KMS-11 (cell line): ENCODE data around the gene TPO.

Source experiments
- H2AFZ ChIP-seq: fragments of 200-600 bp; sonication (generic); 2 replicates; pipeline ENCODE4 v1.6.1; 2016; ENCODE audit warnings: antibody characterized with exemption, mixed run types, low read depth
- H3K27ac ChIP-seq: fragments of 200-600 bp; sonication (generic); 2 replicates; pipeline ENCODE4 v1.6.1; 2016; ENCODE audit warnings: mild to moderate bottlenecking, mixed run types
- H3K27me3 ChIP-seq: fragments of 200-600 bp; sonication (generic); 2 replicates; pipeline ENCODE4 v1.6.1; 2017; ENCODE audit warnings: mild to moderate bottlenecking, low read depth, mixed run types, moderate library complexity; ENCODE audit not compliant: insufficient read depth
- H3K36me3 ChIP-seq: fragments of 200-600 bp; sonication (generic); 2 replicates; pipeline ENCODE4 v1.6.1; 2017; ENCODE audit warnings: mild to moderate bottlenecking, mixed run types; ENCODE audit not compliant: insufficient read depth
- H3K4me1 ChIP-seq: fragments of 200-600 bp; sonication (generic); 2 replicates; pipeline ENCODE4 v1.6.1; 2016; ENCODE audit warnings: mild to moderate bottlenecking, low read depth, mixed run types; ENCODE audit not compliant: poor library complexity, severe bottlenecking
- H3K4me2 ChIP-seq: fragments of 200-600 bp; sonication (generic); 2 replicates; pipeline ENCODE4 v1.7.0; 2016; ENCODE audit warnings: mild to moderate bottlenecking, mixed run types
- H3K4me3 ChIP-seq: fragments of 200-600 bp; sonication (generic); IDR thresholded peaks from 2 replicates; pipeline ENCODE4 v1.6.1; 2017; ENCODE audit warnings: low read depth, low read length, mixed read lengths; ENCODE audit not compliant: insufficient read depth
- H3K79me2 ChIP-seq: fragments of 200-600 bp; sonication (generic); 2 replicates; pipeline ENCODE4 v1.6.1; 2016; ENCODE audit warnings: low read depth, mixed run types; ENCODE audit not compliant: insufficient read depth
- H3K9ac ChIP-seq: fragments of 200-600 bp; sonication (generic); 2 replicates; pipeline ENCODE4 v1.6.1; 2016; ENCODE audit warnings: mild to moderate bottlenecking, mixed run types
- H4K20me1 ChIP-seq: fragments of 200-600 bp; sonication (generic); 2 replicates; pipeline ENCODE4 v1.6.1; 2016; ENCODE audit warnings: mild to moderate bottlenecking, mixed run types; ENCODE audit not compliant: insufficient read depth
- CTCF ChIP-seq: fragments of 200-600 bp; sonication (generic); conservative IDR thresholded peaks from 2 replicates; pipeline ENCODE4 v1.6.1; 2017; ENCODE audit warnings: low read depth, mild to moderate bottlenecking, antibody characterized with exemption, low read length, moderate library complexity, mixed read lengths

The TPO gene

GRCh38 chr2:1494906-1495305 lies 81.6 kb downstream of the TPO start:
- H3K36me3 ChIP-seq, result no peaks in the 10 kb centered on the region
- H3K79me2 ChIP-seq, result no peaks in the 10 kb centered on the region
- no peaks in the 10 kb centered on the region for H3K4me1 ChIP-seq
- H4K20me1 ChIP-seq, result no peaks in the 10 kb centered on the region
- no peak overlapping the region for H3K4me2 ChIP-seq
- no peak overlapping the region for H3K9ac ChIP-seq
- no peak overlapping the region for H3K27ac ChIP-seq
- no peaks in the 10 kb centered on the region for H3K27me3 ChIP-seq
- no peak for TF ChIP-seq CTCF
- no peak overlapping the region for H3K4me3 ChIP-seq
- H2AFZ ChIP-seq, result no peak overlapping the region

- Histone ChIP-seq H3K27me3 (no peaks in the 10 kb centered on the region), H3K4me1 (no peaks in the 10 kb centered on the region), H4K20me1 (no peaks in the 10 kb centered on the region), H2AFZ (no peak overlapping the region), H3K4me3 (no peak overlapping the region), H3K27ac (no peak overlapping the region), H3K9ac (no peak overlapping the region), H3K79me2 (no peaks in the 10 kb centered on the region), H3K36me3 (no peaks in the 10 kb centered on the region), H3K4me2 (no peak overlapping the region)
- no peak for TF ChIP-seq CTCF
Observed at GRCh38 chr2:1495676-1496358, 82.6 kb downstream of the TPO start.

GRCh38 chr2:1496359-1496821 lies 83.1 kb downstream of the TPO start:
- no peak overlapping the region for H3K27ac ChIP-seq
- H2AFZ ChIP-seq, result no peak overlapping the region
- no peak overlapping the region for H3K9ac ChIP-seq
- H3K79me2 ChIP-seq, result no peaks in the 10 kb centered on the region
- no peak overlapping the region for H3K4me3 ChIP-seq
- no peaks in the 10 kb centered on the region for H3K27me3 ChIP-seq
- no peaks in the 10 kb centered on the region for H3K4me1 ChIP-seq
- H3K4me2 ChIP-seq, result no peak overlapping the region
- no peaks in the 10 kb centered on the region for H4K20me1 ChIP-seq
- no peaks in the 10 kb centered on the region for H3K36me3 ChIP-seq
- no peak for TF ChIP-seq CTCF

GRCh38 chr2:1497122-1497611 lies 83.9 kb downstream of the TPO start:
- Histone ChIP-seq H3K79me2 (no peaks in the 10 kb centered on the region), H2AFZ (no peak overlapping the region), H4K20me1 (no peaks in the 10 kb centered on the region), H3K27ac (no peak overlapping the region), H3K4me1 (no peaks in the 10 kb centered on the region), H3K4me3 (no peak overlapping the region), H3K27me3 (no peaks in the 10 kb centered on the region), H3K9ac (no peak overlapping the region), H3K4me2 (no peak overlapping the region), H3K36me3 (no peaks in the 10 kb centered on the region)
- no peak for TF ChIP-seq CTCF
